COLO829 (cell line): ENCODE measurements around the gene PPIA.
A peak's percentile ranks its signal among the peaks of the same experiment; 100 is the strongest.
"Not testable (repeated sequence)": the region's sequence is repeated elsewhere in the genome, so short reads cannot be mapped to it uniquely, and the experiment has no call there.

Experiments used
- DNase-seq: peaks from one replicate; pipeline ENCODE4 v3.0.0; 2012; ENCODE audit warnings: low spot score

The PPIA gene

DNA sequence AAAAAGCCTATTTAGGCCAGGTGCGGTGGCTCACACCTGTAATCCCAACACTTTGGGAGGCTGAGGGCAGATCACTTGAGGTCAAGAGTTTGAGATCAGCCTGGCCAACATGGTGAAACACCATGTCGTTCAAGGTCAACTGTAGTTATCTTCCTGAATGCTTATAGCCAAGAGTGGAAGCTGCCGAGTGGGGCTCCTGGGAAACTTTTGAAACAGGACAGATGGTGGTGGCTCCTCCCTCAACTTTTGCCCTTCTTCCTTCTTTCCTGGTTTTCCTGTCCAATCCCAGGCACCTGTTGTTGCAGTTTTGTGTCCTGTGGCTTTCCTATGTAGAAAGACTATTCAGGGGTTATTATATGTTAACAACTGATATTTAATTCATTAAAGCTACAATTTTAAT, 8.7 kb upstream of the PPIA start:
- DNase-seq: no peak

DNA sequence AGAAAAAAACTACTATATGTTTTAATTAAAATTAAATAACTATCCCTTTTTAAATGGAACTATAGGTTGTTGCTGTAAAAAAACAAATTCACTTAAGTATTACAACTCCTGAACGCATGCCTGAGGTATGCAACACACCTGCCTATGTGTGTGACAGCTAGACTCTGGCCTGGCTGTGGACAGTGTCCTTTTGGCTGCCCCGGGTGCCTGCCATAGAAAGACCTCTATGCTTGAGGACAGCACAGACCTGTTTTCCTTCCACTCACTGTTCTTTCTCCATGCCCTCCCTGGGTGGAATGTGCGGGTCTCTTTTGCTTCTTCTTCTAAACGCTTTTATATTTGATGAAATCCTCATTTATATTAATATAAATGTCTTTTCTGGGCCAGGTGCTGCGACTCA, 6.5 kb upstream of the PPIA start:
- no peak for DNase-seq

DNA sequence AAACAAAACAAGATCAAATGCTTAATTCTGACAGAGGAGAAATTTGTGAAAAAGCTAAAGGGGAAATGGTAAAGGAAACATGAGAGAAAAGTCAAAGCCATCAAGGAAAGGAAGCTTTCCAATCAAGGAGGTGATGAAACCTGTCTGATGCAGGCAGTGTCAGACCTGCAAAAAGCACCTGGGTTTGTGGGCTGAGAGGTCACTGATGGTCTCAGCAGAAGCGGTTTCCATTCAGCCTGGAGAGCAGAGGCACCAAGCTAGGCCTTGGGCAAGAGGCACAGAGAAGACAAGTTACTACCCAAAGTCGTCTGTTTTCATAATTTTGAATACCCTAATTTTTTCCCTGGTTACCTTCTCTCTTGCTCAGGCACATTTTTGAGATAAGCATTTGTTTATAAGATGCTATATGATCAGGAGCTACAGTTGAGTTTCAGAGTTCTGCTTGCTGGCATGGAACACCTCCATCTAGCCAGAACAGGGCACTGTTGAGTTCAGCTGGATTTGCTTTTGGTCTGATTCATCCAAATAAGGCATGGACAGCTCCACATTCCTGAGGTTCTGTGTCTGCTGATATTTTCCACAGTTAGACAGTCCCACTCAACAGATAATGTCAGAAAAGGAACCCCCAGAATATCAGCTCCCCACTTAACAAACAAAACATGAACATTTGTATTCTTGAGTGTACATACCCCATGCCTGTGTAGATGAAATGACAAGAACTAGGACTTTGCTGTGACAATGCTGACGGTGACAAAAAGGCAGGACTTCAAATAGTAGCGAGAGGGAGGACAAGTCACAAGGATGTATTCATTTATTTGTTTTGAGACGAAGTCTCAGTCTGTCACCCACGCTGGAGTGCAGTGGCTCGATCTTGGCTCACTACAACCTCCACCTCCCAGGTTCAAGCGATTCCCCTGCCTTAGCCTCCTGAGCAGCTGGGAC, 4.9 kb upstream of the PPIA start:
- DNase-seq: no peak

DNA sequence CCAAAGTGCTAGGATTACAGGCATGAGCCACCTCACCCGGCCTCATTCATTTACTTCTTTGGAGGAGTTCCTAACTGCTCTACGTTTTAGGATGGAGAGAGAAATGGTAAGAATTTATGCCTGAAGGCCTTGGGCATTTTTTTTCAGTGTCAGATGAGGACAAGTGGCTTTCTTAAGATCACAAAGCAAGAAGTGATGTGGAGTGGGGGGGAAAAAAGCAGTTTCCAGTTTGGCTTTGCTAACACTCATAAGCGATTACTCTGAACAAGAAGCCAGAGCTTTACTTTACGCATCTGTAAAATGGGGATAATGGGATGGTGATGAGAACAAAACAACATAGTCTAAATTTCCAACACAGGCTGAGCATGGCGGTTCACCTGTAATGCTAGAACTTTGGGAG, 2.6 kb upstream of the PPIA start:
- DNase-seq: no peak

DNA sequence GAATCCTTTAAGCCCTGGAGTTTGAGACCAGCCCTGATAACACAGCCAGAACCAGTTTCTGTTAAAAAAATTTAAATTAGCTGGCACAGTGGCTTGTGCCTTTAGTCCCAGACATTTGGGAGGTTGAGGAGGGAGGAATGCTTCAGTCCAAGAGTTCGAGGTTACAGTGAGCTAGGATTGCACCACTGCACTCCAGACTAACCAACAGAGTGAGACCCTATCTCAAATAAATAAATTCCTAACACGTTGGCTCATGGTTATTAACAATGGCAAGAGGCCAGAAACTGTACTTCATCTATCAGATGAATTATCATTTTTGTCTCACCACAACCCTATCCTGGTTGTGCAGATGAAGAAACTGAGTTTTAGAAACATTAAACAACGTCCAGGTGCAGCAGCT, 2.1 kb upstream of the PPIA start:
- no peak for DNase-seq

DNA sequence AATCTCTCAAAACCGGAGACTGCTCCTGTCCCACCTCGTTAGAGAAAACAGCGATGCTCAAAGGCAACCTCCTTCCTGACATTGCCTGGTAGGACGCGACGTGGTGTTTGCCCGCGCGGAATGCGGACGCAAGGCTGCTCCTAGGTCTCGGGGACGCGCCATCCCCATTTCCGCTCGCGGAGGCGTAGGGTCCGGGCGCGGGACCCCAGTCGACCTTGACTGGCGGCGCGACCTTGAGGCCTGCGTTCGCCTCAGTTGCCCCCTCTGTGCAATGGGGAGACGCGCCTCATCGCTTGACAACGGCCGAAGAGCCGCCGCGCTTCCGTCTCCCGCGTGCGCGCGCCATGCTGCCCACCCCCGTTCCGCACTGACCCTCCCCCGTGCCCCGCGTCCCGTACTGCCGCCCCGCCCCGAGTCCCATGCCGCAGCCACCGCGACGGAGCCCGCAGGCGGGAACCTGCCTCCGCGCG, 412 bp upstream of the PPIA start:
- DNase-seq: peak; percentile 54

DNA sequence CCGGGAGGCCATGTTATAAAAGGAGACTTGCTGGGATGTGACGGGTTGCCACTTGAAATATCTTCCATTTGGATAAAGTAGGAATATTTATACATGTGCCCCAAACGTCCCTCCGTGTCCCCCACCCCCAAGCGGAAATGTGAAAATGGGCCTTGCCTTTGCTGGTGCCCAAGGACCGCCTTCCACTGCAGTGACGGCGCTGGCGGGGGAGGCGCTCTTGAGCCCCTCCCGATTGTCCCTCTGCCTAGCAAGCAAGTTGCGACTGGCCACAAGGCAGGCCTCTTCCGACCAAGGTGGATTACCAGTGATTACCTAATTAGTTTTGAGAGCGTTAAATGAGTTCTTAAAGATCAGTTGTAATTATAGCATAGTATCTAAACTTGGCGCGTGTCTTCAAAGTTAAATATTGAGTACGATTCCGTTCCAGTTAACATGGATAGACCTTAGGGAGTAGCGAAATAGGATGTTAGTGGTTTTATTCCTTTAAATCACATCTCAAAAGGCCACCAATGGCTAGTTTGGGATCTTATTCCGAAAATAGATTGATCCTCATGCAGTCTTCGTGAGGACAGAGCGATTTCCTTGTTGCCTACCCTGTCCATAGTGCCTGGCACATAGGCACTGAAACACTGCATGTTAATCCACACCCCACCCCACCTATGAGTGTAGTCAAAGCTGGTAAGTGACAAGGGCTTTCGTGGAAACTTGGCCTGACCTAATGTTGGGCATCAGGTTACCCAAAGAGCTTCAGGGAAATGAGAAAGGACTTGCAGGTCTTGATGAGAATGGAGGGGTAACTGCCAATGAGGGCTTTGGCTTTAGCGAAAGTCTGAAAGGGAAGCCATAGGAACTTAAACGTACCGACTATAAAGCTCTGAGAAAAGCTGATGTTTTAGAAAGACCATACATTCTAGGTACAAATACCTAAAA, 1.1 kb downstream of the PPIA start:
- DNase-seq: peak; percentile 87

DNA sequence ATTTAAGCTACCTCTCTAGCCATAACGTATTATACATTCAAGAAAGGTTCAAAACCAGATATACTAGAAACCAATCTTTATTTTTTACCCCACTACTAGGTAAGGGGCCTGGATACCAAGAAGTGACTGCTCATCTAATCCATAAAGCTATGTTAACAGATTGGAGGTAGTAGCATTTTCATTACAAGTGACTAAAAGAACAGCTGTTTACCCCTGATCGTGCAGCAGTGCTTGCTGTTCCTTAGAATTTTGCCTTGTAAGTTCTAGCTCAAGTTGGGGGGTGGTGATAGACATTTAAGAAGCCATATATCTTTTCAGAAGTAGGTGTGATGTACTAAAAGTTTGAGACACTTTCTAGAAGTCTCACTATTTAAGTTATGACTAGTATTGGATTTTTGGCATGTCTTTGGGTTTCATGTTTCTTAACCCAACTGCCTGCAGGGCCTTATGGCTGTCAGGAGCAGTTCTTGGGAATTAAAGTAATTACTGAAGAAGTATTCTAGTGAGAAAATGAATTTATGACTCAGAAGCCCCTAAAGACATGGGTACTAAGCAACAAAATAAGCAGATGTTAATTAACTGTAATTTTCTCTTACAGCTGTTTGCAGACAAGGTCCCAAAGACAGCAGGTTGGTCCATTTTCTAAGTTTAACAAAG, 2.3 kb downstream of the PPIA start:
- DNase-seq: no peak

DNA sequence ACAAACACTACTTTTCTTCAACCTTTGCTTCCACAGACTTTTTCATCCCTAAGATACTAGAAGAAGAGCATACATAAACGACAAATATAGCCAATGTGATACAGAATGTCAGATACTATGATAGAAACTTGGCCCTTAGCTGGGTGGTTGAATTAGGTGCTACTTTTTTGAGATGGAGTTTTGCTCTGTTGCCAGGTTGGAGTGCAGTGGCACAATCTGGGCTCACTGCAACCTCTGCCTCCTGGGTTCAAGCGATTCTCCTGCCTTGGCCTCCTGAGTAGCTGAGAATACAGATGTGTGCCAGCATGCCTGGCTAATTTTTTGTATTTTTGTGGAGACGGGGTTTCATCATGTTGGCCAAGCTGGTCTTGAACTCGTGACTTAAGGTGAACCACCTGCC, 3.5 kb downstream of the PPIA start:
- DNase-seq: no peak

DNA sequence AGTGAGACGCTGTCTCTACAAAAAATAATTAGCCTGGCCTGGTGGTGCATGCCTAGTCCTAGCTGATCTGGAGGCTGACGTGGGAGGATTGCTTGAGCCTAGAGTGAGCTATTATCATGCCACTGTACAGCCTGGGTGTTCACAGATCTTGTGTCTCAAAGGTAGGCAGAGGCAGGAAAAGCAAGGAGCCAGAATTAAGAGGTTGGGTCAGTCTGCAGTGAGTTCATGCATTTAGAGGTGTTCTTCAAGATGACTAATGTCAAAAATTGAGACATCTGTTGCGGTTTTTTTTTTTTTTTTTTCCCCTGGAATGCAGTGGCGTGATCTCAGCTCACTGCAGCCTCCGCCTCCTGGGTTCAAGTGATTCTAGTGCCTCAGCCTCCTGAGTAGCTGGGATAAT, 5.4 kb downstream of the PPIA start:
- DNase-seq: no peak

DNA sequence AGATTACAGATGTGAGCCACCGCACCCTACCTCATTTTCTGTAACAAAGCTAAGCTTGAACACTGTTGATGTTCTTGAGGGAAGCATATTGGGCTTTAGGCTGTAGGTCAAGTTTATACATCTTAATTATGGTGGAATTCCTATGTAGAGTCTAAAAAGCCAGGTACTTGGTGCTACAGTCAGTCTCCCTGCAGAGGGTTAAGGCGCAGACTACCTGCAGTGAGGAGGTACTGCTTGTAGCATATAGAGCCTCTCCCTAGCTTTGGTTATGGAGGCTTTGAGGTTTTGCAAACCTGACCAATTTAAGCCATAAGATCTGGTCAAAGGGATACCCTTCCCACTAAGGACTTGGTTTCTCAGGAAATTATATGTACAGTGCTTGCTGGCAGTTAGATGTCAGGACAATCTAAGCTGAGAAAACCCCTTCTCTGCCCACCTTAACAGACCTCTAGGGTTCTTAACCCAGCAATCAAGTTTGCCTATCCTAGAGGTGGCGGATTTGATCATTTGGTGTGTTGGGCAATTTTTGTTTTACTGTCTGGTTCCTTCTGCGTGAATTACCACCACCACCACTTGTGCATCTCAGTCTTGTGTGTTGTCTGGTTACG, 6.0 kb downstream of the PPIA start:
- DNase-seq: no peak

DNA sequence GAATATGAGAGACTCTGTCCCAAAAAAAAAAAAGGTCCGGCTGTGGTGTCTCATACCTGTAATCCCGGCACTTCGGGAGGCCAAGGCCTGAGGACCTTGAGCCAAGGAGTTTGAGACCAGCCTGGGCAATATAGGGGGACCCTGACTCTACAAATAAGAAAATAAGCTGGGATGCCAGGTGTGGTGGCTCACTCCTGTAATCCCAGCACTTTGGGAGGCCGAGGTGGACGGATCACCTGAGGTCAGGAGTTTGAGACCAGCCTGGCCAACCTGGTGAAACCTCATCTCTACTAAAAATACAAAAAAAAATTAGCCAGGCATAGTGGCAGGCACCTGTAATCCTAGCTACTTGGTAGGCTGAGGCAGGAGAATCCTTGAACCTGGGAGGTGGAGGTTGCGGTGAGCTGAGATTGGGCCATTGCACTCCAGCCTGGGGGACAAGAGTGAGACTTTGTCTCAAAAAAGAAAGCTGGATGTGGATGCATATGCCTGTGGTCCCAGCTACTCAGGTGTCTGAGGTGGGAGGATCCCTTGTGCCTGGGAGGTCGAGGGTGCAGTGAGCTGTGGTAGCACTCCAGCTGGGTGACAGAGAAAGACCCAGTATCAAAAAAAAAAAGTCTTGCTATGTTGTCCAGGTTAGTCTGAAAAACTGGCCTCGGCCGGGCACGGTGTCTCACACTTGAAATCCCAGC, 7.5 kb downstream of the PPIA start:
- DNase-seq: not testable (repeated sequence)

DNA sequence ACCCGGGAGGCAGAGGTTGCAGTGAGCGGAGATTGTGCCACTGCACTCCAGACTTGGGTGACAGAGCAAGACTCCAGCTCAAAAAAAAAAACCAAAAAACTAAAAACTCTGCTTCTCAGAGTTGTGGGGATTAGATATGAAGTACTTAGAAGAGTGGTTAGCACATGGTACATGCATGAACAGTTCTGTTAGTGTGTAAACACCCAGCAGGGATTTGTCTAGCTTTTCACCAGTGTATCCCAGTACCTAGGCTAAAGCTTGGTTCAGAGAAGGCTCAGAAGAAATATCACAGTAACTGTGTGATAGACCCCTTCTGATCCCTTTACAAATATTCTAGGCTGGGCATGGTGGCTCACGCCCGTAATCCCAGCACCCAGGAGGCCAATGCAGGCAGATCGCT, 9.5 kb downstream of the PPIA start:
- no peak for DNase-seq

DNA sequence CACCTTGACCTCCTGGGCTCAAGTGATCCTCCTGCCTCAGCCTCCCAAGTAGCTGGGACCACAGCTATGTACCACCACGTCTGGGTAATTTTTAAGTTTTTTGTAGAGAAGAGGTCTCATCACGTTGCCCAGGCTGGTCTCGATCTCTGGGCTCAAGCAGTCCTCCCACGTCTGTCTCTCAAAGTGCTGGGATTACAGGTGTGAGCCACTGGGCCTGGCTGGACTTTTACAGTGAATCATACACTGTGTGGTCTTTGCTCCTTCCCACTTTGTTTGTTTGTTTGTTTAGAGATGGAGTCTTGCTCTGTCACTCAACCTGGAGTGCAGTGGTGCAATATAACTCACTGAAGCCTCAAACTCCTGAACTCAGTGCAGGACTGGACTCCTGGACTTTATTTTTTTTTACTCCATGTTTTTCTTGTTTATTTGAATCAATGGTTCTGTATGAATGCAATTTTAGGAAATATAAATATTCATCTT, 12.5 kb downstream of the PPIA start:
- no peak for DNase-seq

DNA sequence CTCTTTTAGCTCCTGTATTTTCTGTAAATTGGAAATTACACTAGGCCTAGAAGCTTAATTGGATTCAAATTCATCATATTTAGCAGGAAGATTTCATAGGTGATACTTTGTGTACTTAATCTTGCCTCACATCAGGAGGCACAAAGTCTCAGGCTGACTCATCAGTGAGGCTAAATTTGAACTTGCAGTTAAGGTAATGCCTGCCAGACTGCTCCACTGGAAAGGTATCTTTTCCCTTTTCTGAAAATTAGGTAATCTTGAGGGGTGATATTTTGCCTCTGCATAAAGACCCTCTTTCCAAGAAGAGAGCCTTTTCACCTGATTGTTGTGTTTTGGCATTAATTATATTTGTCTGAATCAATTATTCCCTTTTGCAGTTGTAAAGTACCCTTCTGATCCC, 14.6 kb downstream of the PPIA start:
- no peak for DNase-seq

DNA sequence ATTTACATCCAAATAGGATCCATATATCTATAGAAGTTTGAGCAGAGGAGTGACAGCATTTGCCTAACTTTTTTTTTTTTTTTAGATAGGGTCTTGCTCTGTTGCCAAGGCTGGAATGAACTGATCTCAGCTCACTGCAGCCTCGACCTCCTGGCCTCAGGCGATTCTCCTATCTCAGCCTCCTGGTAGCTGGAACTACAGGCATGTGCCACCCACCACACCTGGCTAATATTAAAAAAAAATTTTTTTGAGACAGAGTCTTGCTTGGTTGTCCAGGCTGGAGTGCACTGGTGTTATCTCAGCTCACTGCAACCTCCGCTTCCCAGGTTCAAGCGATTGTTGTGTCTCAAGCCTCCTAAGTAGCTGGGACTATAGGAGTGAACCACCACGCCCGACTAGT, 15.1 kb downstream of the PPIA start:
- no peak for DNase-seq

DNA sequence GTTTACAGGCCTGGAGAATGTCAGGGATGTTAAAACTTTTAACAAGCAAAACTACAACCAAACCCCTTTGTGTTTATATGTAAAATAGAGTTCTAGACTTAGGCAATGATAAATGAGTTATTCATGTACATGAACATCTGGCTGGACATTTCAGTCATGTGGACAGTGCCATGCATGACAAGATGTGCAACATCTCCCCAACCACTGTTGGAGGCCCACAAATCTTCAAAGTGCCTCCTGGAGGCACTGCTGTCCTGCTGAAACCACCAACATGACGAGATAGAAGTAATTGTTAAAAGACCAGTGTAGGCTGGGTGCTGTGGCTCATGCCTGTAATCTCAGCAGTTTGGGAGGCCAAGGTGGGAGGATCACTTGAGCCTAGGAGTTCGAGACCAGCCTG, 18.4 kb downstream of the PPIA start:
- DNase-seq: no peak

DNA sequence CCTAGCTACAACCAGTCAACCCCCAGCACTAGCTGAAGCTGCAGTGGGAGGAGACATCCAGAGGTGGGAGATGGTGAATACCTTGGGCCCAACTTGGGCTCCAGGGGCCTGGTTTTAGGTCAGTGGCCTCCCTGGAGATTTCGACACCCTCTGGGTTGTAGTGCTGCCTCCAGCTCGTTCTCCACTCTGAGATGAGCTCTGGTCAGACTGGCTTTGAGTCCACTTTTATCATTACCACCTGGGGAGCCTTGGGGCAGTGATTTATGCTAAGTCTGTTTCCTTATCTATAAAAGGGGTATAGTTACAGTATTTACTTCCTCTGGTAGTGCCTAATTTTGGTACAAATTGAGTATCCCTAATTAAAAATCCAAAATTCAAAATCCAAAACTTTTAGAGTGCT, 22.8 kb downstream of the PPIA start:
- DNase-seq: no peak

DNA sequence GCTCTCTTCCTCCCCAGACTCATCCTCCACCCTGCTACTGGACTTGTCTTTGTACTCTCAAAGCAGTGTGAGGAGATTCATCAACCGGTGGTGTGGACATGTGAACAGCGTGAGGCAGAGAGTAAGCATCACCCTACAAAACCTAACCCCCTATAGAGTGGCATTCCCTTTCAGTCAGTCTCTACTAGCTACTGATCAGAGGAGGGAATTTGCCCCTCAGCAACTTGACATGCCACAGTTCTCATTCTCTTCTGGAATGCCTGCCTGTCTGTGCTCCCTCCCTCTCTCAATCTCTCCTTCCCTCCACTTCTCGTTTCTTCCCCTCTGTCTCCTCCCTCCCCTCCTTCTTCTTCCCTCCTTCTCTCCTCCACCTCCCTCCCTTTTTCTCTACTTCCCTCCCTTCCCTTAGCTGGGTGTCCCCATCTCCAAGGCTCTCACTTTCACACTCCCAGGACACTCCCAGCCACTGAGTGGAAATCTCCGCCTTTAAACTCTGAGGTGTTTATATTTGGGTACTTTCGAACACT, 26.8 kb downstream of the PPIA start:
- DNase-seq: no peak

DNA sequence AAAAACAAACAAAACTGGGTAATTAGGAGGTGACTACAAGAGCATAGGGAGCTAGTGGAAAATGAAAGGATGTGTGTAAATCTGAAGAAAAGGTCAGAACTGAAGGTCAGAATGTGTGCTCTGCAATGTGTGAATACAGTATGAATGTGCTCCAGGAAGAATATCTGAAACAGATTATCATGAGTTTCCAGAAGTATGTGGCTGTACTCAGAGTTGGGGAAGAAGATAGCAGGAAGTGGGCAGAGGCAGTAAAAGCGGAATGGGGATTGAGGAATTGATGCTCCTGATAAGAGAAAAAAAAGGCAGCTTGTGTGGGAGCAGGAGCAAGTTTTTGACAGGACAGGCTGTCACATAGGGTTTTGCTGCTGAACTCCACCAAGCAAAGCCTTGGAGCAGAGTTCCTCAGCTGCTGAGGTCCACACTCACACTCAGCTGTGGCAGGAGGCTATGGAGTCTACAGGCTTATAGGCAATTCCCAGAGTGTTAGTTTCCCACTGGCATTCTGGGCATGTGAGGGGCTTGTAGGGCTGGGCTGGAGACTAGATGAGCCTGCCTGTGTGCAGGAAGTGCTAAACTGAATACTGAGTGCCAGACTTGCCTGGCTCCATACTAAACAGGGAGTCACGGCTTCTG, 28.5 kb downstream of the PPIA start:
- peak; percentile 45 for DNase-seq
